ENCODE results near the gene ELP4.

- TF ChIP-seq GATA3 (IDR thresholded peaks at IDR 0.05; ENCODE audit: low read depth, low read length): no peak
- no peak for TF ChIP-seq GATA2 (IDR thresholded peaks at IDR 0.05; ENCODE audit: low read depth, low read length)
Observed at GRCh38 chr11:31782257-31782656, 272.7 kb downstream of the ELP4 start.

All from SH-SY5Y (cell line).